ENCODE data around the gene CGAS. TPM values are rescaled to one million over a fixed set of nuclear protein-coding genes. Genes with fewer than 3 reads are reported as not detected.

The CGAS gene
- total and polyA plus RNA-seq, 2 donors (not counting 1 experiment from before 2014, with no cell fraction given) = 5.1 to 20.0 TPM

- Histone ChIP-seq H3K4me1 (ENCODE audit: control insufficient read depth in 2 of 2, insufficient read depth in 2 of 2, low read length in 2 of 2) (no peaks in the 10 kb centered on the region), H3K27me3 (replicated peaks in 1 of 4; ENCODE audit: control extremely low read depth in 1 of 4, control insufficient read depth in 3 of 4, insufficient read depth in 4 of 4, low read length in 3 of 4) (no peaks in the 10 kb centered on the region), H3K27ac (ENCODE audit: low read length in 2 of 2) (no peak overlapping the region), H3K9me3 (ENCODE audit: control extremely low read depth in 1 of 3, control insufficient read depth in 2 of 3, insufficient read depth in 1 of 3, low read length in 2 of 3) (no peaks in the 10 kb centered on the region), H2AFZ (ENCODE audit: insufficient read depth, low read depth, low read length, poor library complexity, severe bottlenecking) (no peak overlapping the region), H3K79me2 (ENCODE audit: control insufficient read depth, insufficient read depth, low read length) (no peaks in the 10 kb centered on the region), H3K9ac (ENCODE audit: low read length) (no peak overlapping the region), H3K4me2 (replicated peaks; ENCODE audit: low read depth, low read length, poor library complexity, severe bottlenecking) (no peak overlapping the region), H3K4me3 (ENCODE audit: control extremely low read depth in 1 of 5, extremely low read depth in 1 of 5, insufficient read depth in 1 of 5, low read depth in 2 of 5, low read length in 4 of 5) (no peak overlapping the region), H3K36me3 (replicated peaks in 1 of 2; ENCODE audit: control extremely low read depth in 1 of 2, control insufficient read depth in 1 of 2, extremely low read depth in 1 of 2, insufficient read depth in 2 of 2, low read length in 1 of 2) (no peaks in the 10 kb centered on the region), H4K20me1 (ENCODE audit: control insufficient read depth, insufficient read depth, low read length, poor library complexity, severe bottlenecking) (no peaks in the 10 kb centered on the region)
- Mint-ChIP-seq H3K27ac (no peak overlapping the region), H3K4me1 (no peaks in the 10 kb centered on the region), H3K27me3 (no peaks in the 10 kb centered on the region), H3K4me3 (no peak overlapping the region), H3K9me3 (ENCODE audit: insufficient read depth) (no peaks in the 10 kb centered on the region)
- ATAC-seq (ENCODE audit: low read depth) (no peak), DNase-seq (no peak)
- TF ChIP-seq EZH2 (IDR thresholded peaks at IDR 0.05; ENCODE audit: borderline replicate concordance, insufficient read depth, low read depth, low read length, poor library complexity, severe bottlenecking) (no peak), CTCF (IDR thresholded peaks at IDR 0.05) (no peak)
- ChIA-PET CTCF (no interaction called here), POLR2A (no interaction called here)
- intact Hi-C loops (cut with micrococcal nuclease) = no loop called here
Observed at GRCh38 chr6:73400656-73401055, 51.4 kb downstream of the CGAS start.

GRCh38 chr6:73395875-73396274 is 56.2 kb downstream of the CGAS start:
- no CpG with 5 or more reads among the region's 10 CpGs for WGBS (ENCODE audit: insufficient coverage)
- H3K4me1 Mint-ChIP-seq = no peaks in the 10 kb centered on the region
- Histone ChIP-seq H3K9me3 (ENCODE audit: control extremely low read depth in 1 of 3, control insufficient read depth in 2 of 3, insufficient read depth in 1 of 3, low read length in 2 of 3) (peaks cover 0 to 11% (median 0%) of the 10 kb centered on the region in 3 donors), H3K4me1 (ENCODE audit: control insufficient read depth in 2 of 2, insufficient read depth in 2 of 2, low read length in 2 of 2) (no peaks in the 10 kb centered on the region), H3K4me2 (replicated peaks; ENCODE audit: low read depth, low read length, poor library complexity, severe bottlenecking) (no peak overlapping the region), H4K20me1 (ENCODE audit: control insufficient read depth, insufficient read depth, low read length, poor library complexity, severe bottlenecking) (no peaks in the 10 kb centered on the region), H3K4me3 (ENCODE audit: control extremely low read depth in 1 of 5, extremely low read depth in 1 of 5, insufficient read depth in 1 of 5, low read depth in 2 of 5, low read length in 4 of 5) (no peak overlapping the region), H3K27me3 (replicated peaks in 1 of 4; ENCODE audit: control extremely low read depth in 1 of 4, control insufficient read depth in 3 of 4, insufficient read depth in 4 of 4, low read length in 3 of 4) (no peaks in the 10 kb centered on the region), H3K79me2 (ENCODE audit: control insufficient read depth, insufficient read depth, low read length) (no peaks in the 10 kb centered on the region), H2AFZ (ENCODE audit: insufficient read depth, low read depth, low read length, poor library complexity, severe bottlenecking) (no peak overlapping the region), H3K27ac (ENCODE audit: low read length in 2 of 2) (no peak overlapping the region), H3K9ac (ENCODE audit: low read length) (no peak overlapping the region), H3K36me3 (replicated peaks in 1 of 2; ENCODE audit: control extremely low read depth in 1 of 2, control insufficient read depth in 1 of 2, extremely low read depth in 1 of 2, insufficient read depth in 2 of 2, low read length in 1 of 2) (no peaks in the 10 kb centered on the region)
- no peak overlapping the region for H3K27ac Mint-ChIP-seq
- DNase-seq (no peak), ATAC-seq (ENCODE audit: low read depth) (no peak)
- no peaks in the 10 kb centered on the region for H3K27me3 Mint-ChIP-seq
- no peak overlapping the region for H3K4me3 Mint-ChIP-seq
- TF ChIP-seq EZH2 (IDR thresholded peaks at IDR 0.05; ENCODE audit: borderline replicate concordance, insufficient read depth, low read depth, low read length, poor library complexity, severe bottlenecking) = no peak
- no peak for TF ChIP-seq CTCF (IDR thresholded peaks at IDR 0.05)
- no peaks in the 10 kb centered on the region for H3K9me3 Mint-ChIP-seq (ENCODE audit: insufficient read depth)
- CTCF ChIA-PET = no interaction called here
- intact Hi-C loops (cut with micrococcal nuclease) = no loop called here
- POLR2A ChIA-PET = no interaction called here
